Body of pancreas (tissue), 4 donors: Measurements from ENCODE around the gene NDUFA7.

Experiments used
- POLR2A ChIP-seq, 3 donors: fragments of 450-650 bp; IDR thresholded peaks; one replicate each; pipeline ENCODE4 v1.6.1; 2016; ENCODE audit warnings: antibody characterized with exemption in 3 of 3, mild to moderate bottlenecking in 2 of 3
- TF ChIP-seq, protein P1 (sequence below), 7 experiments: fragments of 450-650 bp in 4 of 7; fragments of 200-600 bp in 3 of 7; sonication (generic) in 3 of 7; IDR thresholded peaks; one replicate each; pipeline ENCODE4 v1.5.1; 2016 to 2019; ENCODE audit warnings: antibody characterized with exemption in 7 of 7

DNA sequence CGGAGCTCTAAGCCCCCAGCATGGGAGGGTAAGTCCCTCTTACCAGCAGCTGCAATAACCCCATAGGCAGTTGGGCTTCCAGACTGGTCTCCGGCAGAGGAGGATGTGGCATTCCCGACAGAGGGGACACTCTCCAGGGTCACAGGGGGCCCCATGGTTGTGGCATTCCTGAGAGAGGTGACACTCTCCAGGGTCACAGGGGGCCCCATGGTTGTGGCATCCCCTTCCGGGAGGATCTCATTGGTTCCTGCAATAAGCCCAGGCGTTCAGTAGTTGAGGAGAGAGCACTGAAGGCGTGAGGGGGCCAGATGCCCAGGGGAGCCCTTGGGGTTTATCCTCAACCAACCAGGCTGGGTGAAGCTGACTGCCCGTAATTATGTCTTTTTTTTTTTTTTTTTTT lies 18.4 kb downstream of the NDUFA7 start:
- TF ChIP-seq POLR2A (IDR thresholded peaks at IDR 0.05): no peak
- TF ChIP-seq, protein P1, sequence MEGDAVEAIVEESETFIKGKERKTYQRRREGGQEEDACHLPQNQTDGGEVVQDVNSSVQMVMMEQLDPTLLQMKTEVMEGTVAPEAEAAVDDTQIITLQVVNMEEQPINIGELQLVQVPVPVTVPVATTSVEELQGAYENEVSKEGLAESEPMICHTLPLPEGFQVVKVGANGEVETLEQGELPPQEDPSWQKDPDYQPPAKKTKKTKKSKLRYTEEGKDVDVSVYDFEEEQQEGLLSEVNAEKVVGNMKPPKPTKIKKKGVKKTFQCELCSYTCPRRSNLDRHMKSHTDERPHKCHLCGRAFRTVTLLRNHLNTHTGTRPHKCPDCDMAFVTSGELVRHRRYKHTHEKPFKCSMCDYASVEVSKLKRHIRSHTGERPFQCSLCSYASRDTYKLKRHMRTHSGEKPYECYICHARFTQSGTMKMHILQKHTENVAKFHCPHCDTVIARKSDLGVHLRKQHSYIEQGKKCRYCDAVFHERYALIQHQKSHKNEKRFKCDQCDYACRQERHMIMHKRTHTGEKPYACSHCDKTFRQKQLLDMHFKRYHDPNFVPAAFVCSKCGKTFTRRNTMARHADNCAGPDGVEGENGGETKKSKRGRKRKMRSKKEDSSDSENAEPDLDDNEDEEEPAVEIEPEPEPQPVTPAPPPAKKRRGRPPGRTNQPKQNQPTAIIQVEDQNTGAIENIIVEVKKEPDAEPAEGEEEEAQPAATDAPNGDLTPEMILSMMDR (IDR thresholded peaks at IDR 0.05): no peak
